Measurements from ENCODE around the gene HOXD12.

Gene HOXD12

GRCh38 chr2:176093898-176094249 is 5.7 kb upstream of the HOXD12 start:
- DNase-seq, result no peak

GRCh38 chr2:176094349-176094748 is 5.2 kb upstream of the HOXD12 start:
- DNase-seq, result no peak

GRCh38 chr2:176095421-176095820 is 4.2 kb upstream of the HOXD12 start:
- no peak for DNase-seq

GRCh38 chr2:176096243-176096985 is 3.2 kb upstream of the HOXD12 start:
- no peak for DNase-seq

GRCh38 chr2:176096986-176097819 is 2.4 kb upstream of the HOXD12 start:
- DNase-seq, result peak; percentile 33

- no peak for DNase-seq
Observed at GRCh38 chr2:176097820-176098365, 1.7 kb upstream of the HOXD12 start.

GRCh38 chr2:176098366-176099158 is 1.0 kb upstream of the HOXD12 start:
- no peak for DNase-seq

- no peak for DNase-seq
Observed at GRCh38 chr2:176099159-176099727, 352 bp upstream of the HOXD12 start.

- DNase-seq, result no peak
Observed at GRCh38 chr2:176100547-176101140, 1.0 kb downstream of the HOXD12 start.

- no peak for DNase-seq
Observed at GRCh38 chr2:176101216-176101830, 1.7 kb downstream of the HOXD12 start.

- DNase-seq, result no peak
Observed at GRCh38 chr2:176101842-176102241, 2.2 kb downstream of the HOXD12 start.

- DNase-seq, result no peak
Observed at GRCh38 chr2:176102309-176102866, 2.8 kb downstream of the HOXD12 start.

- no peak for DNase-seq
Observed at GRCh38 chr2:176103194-176103593, 3.6 kb downstream of the HOXD12 start.

GRCh38 chr2:176103742-176104315 is 4.2 kb downstream of the HOXD12 start:
- DNase-seq, result no peak

- peak; percentile 57 for DNase-seq
Observed at GRCh38 chr2:176104316-176105077, 4.9 kb downstream of the HOXD12 start.

- DNase-seq, result no peak
Observed at GRCh38 chr2:176105078-176105729, 5.6 kb downstream of the HOXD12 start.

- DNase-seq, result no peak
Observed at GRCh38 chr2:176105730-176106580, 6.4 kb downstream of the HOXD12 start.

- no peak for DNase-seq
Observed at GRCh38 chr2:176106581-176107539, 7.3 kb downstream of the HOXD12 start, which contains the start of gene HOXD11. TSS of gene HOXD11 (plus strand) at chr2:176107280. CDS start at chr2:176107356, 76 bp downstream.
